ENCODE data around the gene GKAP1. TPM values are rescaled to one million over a fixed set of nuclear protein-coding genes. Genes with fewer than 3 reads are reported as not detected.

The GKAP1 gene
- total RNA-seq, 6 experiments from 2014 or later: 4.0 to 7.4 (median 5.6) TPM

DNA sequence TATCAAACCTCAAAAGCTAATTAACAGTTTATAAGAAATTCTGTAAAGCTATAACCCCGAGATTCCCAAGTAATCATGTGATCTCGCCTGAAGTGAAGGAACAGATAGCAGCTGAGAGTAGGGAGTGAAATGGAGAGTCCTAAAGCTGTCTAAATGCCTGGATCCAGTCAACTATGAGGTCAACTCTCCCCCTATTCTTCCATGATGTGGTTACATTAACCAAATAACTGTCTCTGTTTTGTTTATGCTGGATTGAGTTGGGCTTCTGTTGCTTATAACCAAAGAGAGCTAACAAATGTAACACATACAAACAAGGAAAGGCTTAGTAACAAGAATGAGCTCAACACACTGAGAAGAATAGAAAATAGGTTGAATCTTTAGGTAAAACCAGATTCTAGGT, 41.6 kb downstream of the GKAP1 start:
- Histone ChIP-seq H3K9me3 (no peaks in the 10 kb centered on the region), H3K27ac (no peak overlapping the region), H3K27me3 (no peaks in the 10 kb centered on the region), H3K4me3 (no peak overlapping the region), H3K36me3 (no peaks in the 10 kb centered on the region), H3K4me1 (no peaks in the 10 kb centered on the region)
- intact Hi-C loops (cut with DNase I): no loop called here
- TF ChIP-seq POLR2A (IDR thresholded peaks at IDR 0.05) (no peak), CTCF (IDR thresholded peaks at IDR 0.05) (no peak)
- 89% methylated on average over 2 of the region's 2 CpGs for WGBS (ENCODE audit: insufficient coverage, low coverage, low lambda C conversion rate, missing lambda C conversion rate)
- ATAC-seq (no peak), DNase-seq (no peak)

DNA sequence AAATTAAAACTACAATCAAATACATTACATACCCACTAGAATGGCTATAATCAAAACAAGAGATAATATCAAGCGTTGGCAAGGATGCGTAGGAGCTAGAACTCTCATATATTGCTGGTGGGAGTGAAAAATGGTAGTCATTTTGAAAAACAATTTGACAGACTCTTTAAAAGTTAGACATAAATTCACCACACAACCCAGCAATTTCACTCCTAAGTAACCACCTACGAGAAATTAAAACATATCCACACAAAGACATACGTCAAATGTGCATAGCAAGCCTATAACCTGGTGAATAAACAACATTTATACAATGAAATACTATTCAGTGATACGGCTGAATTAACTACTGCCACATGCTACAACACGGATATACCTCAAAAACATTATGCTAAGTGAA, 44.7 kb downstream of the GKAP1 start:
- DNase-seq: no peak
- 91% methylated on average over 6 of the region's 6 CpGs for WGBS (ENCODE audit: insufficient coverage, low coverage, low lambda C conversion rate, missing lambda C conversion rate)
- no peak for TF ChIP-seq CTCF (IDR thresholded peaks at IDR 0.05)
- TF ChIP-seq POLR2A (IDR thresholded peaks at IDR 0.05): no peak
- Histone ChIP-seq H3K4me1 (no peaks in the 10 kb centered on the region), H3K9me3 (no peaks in the 10 kb centered on the region), H3K27ac (no peak overlapping the region), H3K4me3 (no peak overlapping the region), H3K36me3 (no peaks in the 10 kb centered on the region), H3K27me3 (no peaks in the 10 kb centered on the region)
- intact Hi-C loops (cut with DNase I): no loop called here
- ATAC-seq: no peak

- Histone ChIP-seq H3K4me3 (no peak overlapping the region), H3K36me3 (no peaks in the 10 kb centered on the region), H3K27ac (no peak overlapping the region), H3K9me3 (no peaks in the 10 kb centered on the region), H3K27me3 (no peaks in the 10 kb centered on the region), H3K4me1 (no peaks in the 10 kb centered on the region)
- TF ChIP-seq CTCF (IDR thresholded peaks at IDR 0.05) (no peak), POLR2A (IDR thresholded peaks at IDR 0.05) (no peak)
- intact Hi-C loops (cut with DNase I): no loop called here
- DNase-seq (no peak), ATAC-seq (no peak)
- WGBS (ENCODE audit: insufficient coverage, low coverage, low lambda C conversion rate, missing lambda C conversion rate): 90% methylated on average over 2 of the region's 5 CpGs
Measured at GRCh38 chr9:83765376-83765775, 52.2 kb downstream of the GKAP1 start.

DNA sequence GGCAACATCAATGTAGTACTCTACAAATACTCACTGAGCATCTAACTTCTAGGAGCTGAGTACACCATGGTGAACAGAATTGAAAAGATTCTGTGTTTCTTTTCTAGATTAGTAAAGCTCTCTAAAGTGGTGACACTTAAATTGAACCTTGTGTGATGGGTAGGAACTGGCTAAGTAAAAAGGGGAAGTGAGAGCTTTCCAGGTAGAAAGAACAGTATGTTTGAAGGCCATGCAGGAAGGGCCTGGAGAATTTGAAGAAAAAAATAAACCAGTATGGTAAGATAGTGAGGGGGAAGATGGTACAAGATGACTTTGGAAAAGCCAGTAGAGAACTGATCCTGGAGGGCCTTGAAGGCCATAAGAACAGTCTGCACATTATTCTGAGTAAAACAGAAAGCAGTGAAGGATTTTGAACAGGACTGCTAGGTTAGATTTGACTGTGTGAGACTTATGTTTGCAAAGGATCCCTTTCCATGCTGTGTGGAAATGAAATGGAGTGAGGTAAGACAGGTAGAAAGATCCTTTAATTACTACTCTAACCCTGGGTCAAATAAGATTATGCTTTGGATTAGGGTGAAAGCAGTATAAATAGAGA, 63.1 kb downstream of the GKAP1 start:
- no peaks in the 10 kb centered on the region for H3K36me3 ChIP-seq

More for the DNA sequence above, 63.1 kb downstream of the GKAP1 start:
- Histone ChIP-seq H3K9me3 (peaks cover 0 to 1% (median 0%) of the 10 kb centered on the region in 4 donors), H3K27me3 (no peaks in the 10 kb centered on the region), H3K27ac (no peak overlapping the region), H3K4me1 (no peaks in the 10 kb centered on the region), H3K4me3 (no peak overlapping the region)
- intact Hi-C loops (cut with DNase I): no loop called here
- DNase-seq (no peak), ATAC-seq (no peak)
- TF ChIP-seq POLR2A (IDR thresholded peaks at IDR 0.05) (no peak), CTCF (IDR thresholded peaks at IDR 0.05) (no peak)

All from right lobe of liver (tissue), 6 donors.